COR-L47 (cell line): ENCODE data around the gene TSC22D4.
"Not testable (repeated sequence)": the region's sequence is repeated elsewhere in the genome, so short reads cannot be mapped to it uniquely, and the experiment has no call there.

Experiments
- DNase-seq: peaks from one replicate; lab custom pipeline; 2025; lab: John Stamatoyannopoulos, UW

The TSC22D4 gene

GRCh38 chr7:100478958-100479660 lies at the start of gene TSC22D4:
Gene TSC22D4, minus strand, starts transcription at chr7:100479214. Its CDS starts 1,176 bp downstream, at chr7:100478038.
- peak; percentile 77 for DNase-seq

GRCh38 chr7:100528108-100528866 lies 49.3 kb upstream of the TSC22D4 start:
- DNase-seq = not testable (repeated sequence)

- not testable (repeated sequence) for DNase-seq
Measured at GRCh38 chr7:100523192-100523591, 44.2 kb upstream of the TSC22D4 start.

- DNase-seq = not testable (repeated sequence)
Measured at GRCh38 chr7:100521909-100522593, 43.0 kb upstream of the TSC22D4 start.

- DNase-seq = no peak
Measured at GRCh38 chr7:100521076-100521475, 42.1 kb upstream of the TSC22D4 start.

- no peak for DNase-seq
Measured at GRCh38 chr7:100520138-100520537, 41.1 kb upstream of the TSC22D4 start.

- DNase-seq = no peak
Measured at GRCh38 chr7:100519580-100519979, 40.6 kb upstream of the TSC22D4 start.

GRCh38 chr7:100517305-100517704 lies 38.3 kb upstream of the TSC22D4 start:
- DNase-seq = no peak

- no peak for DNase-seq
Measured at GRCh38 chr7:100516135-100516812, 37.3 kb upstream of the TSC22D4 start.

GRCh38 chr7:100515072-100515532 lies 36.1 kb upstream of the TSC22D4 start:
- DNase-seq = no peak

GRCh38 chr7:100513212-100513810 lies 34.3 kb upstream of the TSC22D4 start:
- no peak for DNase-seq

GRCh38 chr7:100510437-100511239 lies 31.6 kb upstream of the TSC22D4 start:
- no peak for DNase-seq

- DNase-seq = no peak
Measured at GRCh38 chr7:100509231-100509630, 30.2 kb upstream of the TSC22D4 start.

- no peak for DNase-seq
Measured at GRCh38 chr7:100506356-100506923, 27.4 kb upstream of the TSC22D4 start.

GRCh38 chr7:100504887-100505611 lies 26.0 kb upstream of the TSC22D4 start:
- DNase-seq = no peak

- not testable (repeated sequence) for DNase-seq
Measured at GRCh38 chr7:100504031-100504430, 25.0 kb upstream of the TSC22D4 start.

- DNase-seq = not testable (repeated sequence)
Measured at GRCh38 chr7:100500743-100501142, 21.7 kb upstream of the TSC22D4 start.

- no peak for DNase-seq
Measured at GRCh38 chr7:100496509-100496908, 17.5 kb upstream of the TSC22D4 start.

GRCh38 chr7:100493476-100494264 lies 14.7 kb upstream of the TSC22D4 start:
- DNase-seq = no peak
